ENCODE results near the gene CPHXL. TPM values are rescaled to one million over a fixed set of nuclear protein-coding genes. Genes with fewer than 3 reads are reported as not detected.

Gene CPHXL
- total RNA-seq (not detected), polyA plus RNA-seq (ENCODE audit: insufficient read depth, low read depth, low replicate concordance) (not detected)
- long read RNA-seq, donor 1 = 0 reads
- long read RNA-seq, donor 2 = 0 reads
- long read RNA-seq, donor 3 = 0 reads
- long read RNA-seq, donor 4 = 0 reads
- long read RNA-seq, donor 5 = 0 reads
- long read RNA-seq, donor 6 = 0 reads
- long read RNA-seq, donor 7 = 0 reads
- long read RNA-seq, donor 8 = 0 reads
- long read RNA-seq, donor 9 = 0 reads
- long read RNA-seq, donor 10 = 0 reads

- no peak for FAIRE-seq
- TF ChIP-seq CTCF (IDR thresholded peaks at IDR 0.05; ENCODE audit: borderline replicate concordance, extremely low read depth, insufficient read depth) = no peak
- intact Hi-C loops (cut with DNase I) = no loop called here
Measured at GRCh38 chr16:75726390-75726789, at the start of gene CPHXL. Gene CPHXL (minus strand): TSS chr16:75726490. CDS start chr16:75726442, 48 bp downstream.

GRCh38 chr16:75774197-75774596 is 47.9 kb upstream of the CPHXL start:
- H3K36me3 ChIP-seq (ENCODE audit: control insufficient read depth in 2 of 3, insufficient read depth in 3 of 3, low read length in 3 of 3) = no peaks in the 10 kb centered on the region
- no peaks in the 10 kb centered on the region for H3K4me1 ChIP-seq (ENCODE audit: control insufficient read depth in 2 of 3, insufficient read depth in 2 of 3, low read depth in 1 of 3, low read length in 3 of 3)
- TF ChIP-seq CTCF (IDR thresholded peaks at IDR 0.05; ENCODE audit: borderline replicate concordance, extremely low read depth, insufficient read depth) = no peak
- no peak for FAIRE-seq
- no peak overlapping the region for H3K4me3 ChIP-seq (ENCODE audit: low read length in 3 of 3)
- H3K27me3 ChIP-seq (ENCODE audit: control insufficient read depth, insufficient read depth, low read length) = no peaks in the 10 kb centered on the region
- H3K9ac ChIP-seq (ENCODE audit: low read length in 3 of 3) = no peak overlapping the region
- no peak for DNase-seq
- no peaks in the 10 kb centered on the region for H3K9me3 ChIP-seq (ENCODE audit: control insufficient read depth in 2 of 3, insufficient read depth in 1 of 3, low read length in 3 of 3)
- intact Hi-C loops (cut with DNase I) = no loop called here
- H3K27ac ChIP-seq (ENCODE audit: low read depth in 2 of 2, low read length in 2 of 2) = no peak overlapping the region

More at GRCh38 chr16:75726390-75726789, at the start of gene CPHXL:
- H3K27ac ChIP-seq (ENCODE audit: low read depth in 2 of 2, low read length in 2 of 2) = no peak within 1 kb of the TSS
- no peaks in the 10 kb centered on the region for H3K27me3 ChIP-seq (ENCODE audit: control insufficient read depth, insufficient read depth, low read length)
- no peak within 1 kb of the TSS for H3K9ac ChIP-seq (ENCODE audit: low read length in 3 of 3)
- no peak for DNase-seq
- H3K36me3 ChIP-seq (ENCODE audit: control insufficient read depth in 2 of 3, insufficient read depth in 3 of 3, low read length in 3 of 3) = no peaks in the 10 kb centered on the region
- H3K9me3 ChIP-seq (ENCODE audit: control insufficient read depth in 2 of 3, insufficient read depth in 1 of 3, low read length in 3 of 3) = no peaks in the 10 kb centered on the region
- no peaks in the 10 kb centered on the region for H3K4me1 ChIP-seq (ENCODE audit: control insufficient read depth in 2 of 3, insufficient read depth in 2 of 3, low read depth in 1 of 3, low read length in 3 of 3)
- no peak within 1 kb of the TSS for H3K4me3 ChIP-seq (ENCODE audit: low read length in 3 of 3)

- no peak overlapping the region for H3K4me3 ChIP-seq (ENCODE audit: low read length in 3 of 3)
- H3K36me3 ChIP-seq (ENCODE audit: control insufficient read depth in 2 of 3, insufficient read depth in 3 of 3, low read length in 3 of 3) = no peaks in the 10 kb centered on the region
- H3K4me1 ChIP-seq (ENCODE audit: control insufficient read depth in 2 of 3, insufficient read depth in 2 of 3, low read depth in 1 of 3, low read length in 3 of 3) = no peaks in the 10 kb centered on the region
- H3K9ac ChIP-seq (ENCODE audit: low read length in 3 of 3) = no peak overlapping the region
- no peak for DNase-seq
- no peak for FAIRE-seq
- H3K9me3 ChIP-seq (ENCODE audit: control insufficient read depth in 2 of 3, insufficient read depth in 1 of 3, low read length in 3 of 3) = no peaks in the 10 kb centered on the region
- intact Hi-C loops (cut with DNase I) = no loop called here
- H3K27me3 ChIP-seq (ENCODE audit: control insufficient read depth, insufficient read depth, low read length) = no peaks in the 10 kb centered on the region
- TF ChIP-seq CTCF (IDR thresholded peaks at IDR 0.05; ENCODE audit: borderline replicate concordance, extremely low read depth, insufficient read depth) = no peak
- H3K27ac ChIP-seq (ENCODE audit: low read depth in 2 of 2, low read length in 2 of 2) = no peak overlapping the region
Measured at GRCh38 chr16:75770051-75770450, 43.8 kb upstream of the CPHXL start.
